NCI-H226 (cell line): ENCODE data around the gene CACNG4.

Experiments
- DNase-seq: peaks from one replicate; pipeline ENCODE4 v3.0.0-alpha.2; 2015

The CACNG4 gene

DNA sequence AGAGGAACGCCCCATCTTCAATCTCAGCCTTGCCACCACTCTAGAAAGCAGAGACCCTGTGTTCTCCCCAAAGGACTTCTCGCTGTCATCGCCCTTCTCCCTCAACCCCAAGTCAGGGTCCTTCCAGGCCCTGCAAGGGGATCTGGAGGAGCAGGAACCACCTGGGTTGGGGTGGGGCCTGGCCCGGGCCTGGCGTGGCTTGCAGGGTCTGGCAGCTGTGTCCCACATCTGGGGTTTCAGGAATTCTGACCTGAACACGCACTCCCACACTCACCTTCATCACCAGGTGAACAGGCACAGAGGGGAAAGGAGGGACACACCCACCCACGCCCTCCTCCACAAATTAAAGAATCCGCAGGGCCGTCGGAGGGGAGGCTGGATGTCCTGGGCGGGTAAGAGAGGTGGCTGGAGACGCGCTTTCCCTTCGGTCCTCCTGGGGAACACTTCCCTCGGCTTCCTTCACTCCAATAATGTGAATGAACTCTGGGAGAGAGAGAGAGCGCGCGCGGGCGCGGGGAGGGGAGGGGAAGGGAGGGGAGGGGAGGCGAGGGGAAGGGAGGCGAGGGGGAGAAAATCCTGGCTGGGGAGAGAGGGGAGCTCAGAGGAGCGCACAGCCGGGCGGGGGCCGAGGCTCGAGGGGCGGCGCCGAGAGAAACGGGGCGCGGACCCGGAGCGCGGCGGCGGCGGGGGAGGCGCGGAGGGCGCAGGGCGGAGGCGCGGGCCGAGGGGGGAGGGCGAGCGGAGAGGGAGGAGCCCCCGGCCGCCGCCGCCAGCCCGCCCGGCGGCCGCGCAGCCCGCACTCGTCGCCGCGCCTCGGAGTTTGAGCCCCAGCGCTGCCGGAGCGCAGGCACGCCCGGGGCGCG lies at the start of gene CACNG4:
TSS of gene CACNG4 (plus strand) at position 799 of the 863 bp plus-strand sequence. CDS start 205 bp downstream, outside the sequence.
- DNase-seq: no peak

DNA sequence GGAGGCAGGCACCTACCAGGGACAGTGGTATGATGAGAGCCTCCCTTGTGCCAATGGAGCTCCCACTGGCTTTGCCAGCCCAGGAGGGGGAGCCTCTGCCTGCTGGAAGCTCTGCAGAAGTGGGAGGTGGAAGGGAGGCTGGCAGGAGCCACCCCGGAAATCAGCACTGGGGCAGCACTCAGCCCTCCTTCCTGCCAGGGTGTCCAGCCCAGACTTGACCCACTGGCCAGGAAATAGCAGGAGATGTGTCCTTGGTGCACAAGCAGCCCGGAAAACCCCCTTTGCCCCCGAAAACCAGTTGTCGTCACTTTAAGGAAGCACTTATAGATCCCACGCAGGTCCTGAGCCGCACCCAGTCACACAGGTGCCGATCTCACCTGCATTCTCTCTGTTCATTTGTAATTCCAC lies 49.3 kb upstream of the CACNG4 start:
- DNase-seq: peak; percentile 78

DNA sequence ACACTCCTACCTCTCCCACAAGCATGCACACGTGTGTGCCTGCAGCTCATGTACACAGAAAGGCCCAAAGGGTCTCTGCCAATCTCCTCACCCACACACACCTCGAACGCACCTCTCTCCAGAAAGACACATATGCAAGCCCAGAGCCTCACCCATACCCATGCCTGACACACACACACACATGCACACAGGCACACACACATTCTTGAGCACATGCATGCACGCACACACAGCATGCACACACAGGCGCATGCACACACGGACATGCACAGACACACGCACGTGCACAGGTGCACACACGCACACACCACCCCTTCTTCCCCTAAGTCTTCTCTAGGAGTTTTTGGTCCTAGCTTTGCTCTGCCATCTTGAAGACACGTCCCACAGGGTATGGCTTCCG lies 48.7 kb upstream of the CACNG4 start:
- DNase-seq: no peak

DNA sequence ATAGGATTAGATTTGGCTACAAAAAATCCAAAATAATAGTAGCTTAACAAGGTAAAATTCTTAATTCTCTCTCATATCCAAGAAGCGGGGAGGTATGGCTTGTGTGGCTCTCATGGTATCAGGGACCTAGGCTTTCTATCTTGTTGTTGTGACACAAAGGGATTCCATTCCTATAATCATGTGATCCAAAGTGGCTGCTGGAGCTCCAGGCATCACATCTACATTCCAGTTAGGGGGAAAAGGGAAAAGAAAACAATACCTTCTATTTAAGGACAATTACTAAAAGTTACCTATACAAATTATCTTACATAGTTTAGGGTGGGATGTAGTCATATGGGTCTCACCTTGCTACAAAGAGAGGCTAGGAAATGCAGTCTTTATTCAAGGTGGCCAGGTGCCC lies 47.6 kb upstream of the CACNG4 start:
- no peak for DNase-seq

DNA sequence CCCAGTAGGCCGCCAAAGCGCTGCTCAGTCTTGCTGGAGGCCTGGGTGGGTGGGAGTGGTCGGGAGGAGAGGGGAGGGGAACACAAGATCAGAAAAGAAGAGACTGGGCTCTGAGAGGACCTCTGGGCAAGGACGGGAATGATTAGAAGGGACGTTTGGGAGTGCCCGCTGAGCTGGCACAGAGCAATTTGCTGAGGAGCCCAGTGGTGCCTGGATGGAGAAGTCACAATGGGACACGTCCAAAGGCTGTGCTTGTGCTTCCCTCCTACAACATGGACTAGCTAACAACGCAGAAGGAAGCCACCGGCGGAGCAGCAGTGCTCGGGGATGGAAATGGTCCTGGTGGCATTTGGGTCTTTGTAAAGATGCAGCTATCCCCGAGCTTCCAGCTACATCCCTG lies 45.6 kb upstream of the CACNG4 start:
- no peak for DNase-seq

DNA sequence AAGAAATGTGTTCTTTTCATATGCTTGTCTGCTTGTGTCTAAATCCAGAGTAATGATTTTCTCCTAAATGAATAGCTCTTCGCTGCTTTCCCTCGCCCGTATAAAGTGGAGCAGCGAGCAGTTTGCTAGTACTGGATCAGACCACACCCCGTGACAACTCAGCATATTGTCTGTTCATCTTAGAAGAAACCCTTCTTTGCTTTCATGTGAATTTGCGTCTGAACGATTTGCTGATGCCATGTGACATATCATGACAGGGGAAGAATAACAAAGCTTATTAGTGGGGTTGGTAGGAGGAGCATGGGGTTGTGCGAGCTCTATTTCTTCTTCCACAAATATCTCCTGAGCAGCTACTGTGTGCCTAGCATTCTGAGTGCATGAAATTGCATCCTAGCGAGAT lies 44.1 kb upstream of the CACNG4 start:
- DNase-seq: no peak

DNA sequence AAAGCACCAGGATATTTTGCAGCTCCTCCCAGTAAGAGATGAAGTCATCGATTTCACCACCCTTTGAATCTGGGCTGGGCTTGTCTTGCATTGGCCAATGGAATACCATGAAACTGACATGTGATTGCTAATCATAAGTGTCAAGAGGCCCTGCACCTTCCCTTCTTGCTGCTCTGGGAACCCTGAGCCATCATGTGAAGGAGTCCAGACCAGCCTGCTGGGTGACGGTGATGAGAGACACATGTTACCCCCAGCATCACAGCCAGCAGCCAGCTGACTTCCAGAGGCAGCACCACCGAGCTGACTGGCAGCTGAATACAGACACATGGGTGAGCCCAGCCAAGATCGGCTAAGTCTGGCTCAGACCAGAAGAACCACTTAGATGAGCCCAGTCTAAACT lies 43.6 kb upstream of the CACNG4 start:
- DNase-seq: peak; percentile 14

DNA sequence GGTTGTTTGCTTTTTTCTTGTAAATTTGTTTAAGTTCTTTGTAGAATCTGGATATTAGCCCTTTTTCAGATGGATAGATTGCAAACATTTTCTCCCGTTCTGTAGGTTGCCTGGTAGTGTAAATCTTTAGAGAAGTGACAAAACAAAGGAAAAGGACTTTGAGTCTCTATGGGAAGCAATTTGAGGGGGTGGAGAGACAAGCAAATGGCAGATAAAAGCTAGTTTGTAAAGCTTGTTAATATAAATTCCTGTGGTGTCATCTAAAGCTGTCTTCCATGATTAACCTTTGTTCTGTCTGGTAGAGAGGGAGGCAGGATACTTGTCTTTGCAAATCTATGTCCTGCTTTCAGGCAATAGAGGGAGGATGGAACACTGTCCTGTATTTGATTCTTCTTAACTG lies 40.6 kb upstream of the CACNG4 start:
- DNase-seq: no peak

DNA sequence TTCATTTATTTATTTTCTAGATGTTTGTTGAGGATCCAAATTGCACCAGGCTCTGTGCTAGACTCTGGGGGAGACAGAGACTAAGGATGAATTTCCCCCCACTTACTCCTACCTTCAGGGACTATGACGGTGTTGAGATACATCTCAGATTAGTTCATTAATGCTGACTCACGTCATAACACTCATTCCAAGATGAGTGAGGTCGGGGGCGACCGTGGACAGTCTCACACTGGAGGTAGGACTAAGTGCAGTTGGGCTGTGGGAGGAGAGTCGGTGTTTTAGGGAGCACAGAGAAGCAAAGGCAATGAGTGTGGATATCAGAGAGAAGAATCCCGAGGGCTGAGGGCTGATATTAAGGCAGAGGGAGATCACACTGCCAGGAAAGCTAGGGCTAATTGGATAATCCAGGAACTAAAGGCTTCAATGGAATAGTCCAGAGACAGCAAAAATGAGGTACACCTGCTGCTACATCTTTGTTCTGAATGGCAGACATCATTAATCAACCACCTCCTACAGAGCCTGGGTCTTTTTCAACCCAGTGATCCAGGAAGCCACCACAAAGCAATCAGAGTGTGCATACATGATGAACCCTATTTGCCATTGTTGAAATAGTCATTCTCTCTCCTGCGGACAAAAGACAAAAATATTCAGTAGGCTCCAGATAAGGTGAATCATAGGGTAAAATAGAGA lies 38.6 kb upstream of the CACNG4 start:
- DNase-seq: peak; percentile 22

DNA sequence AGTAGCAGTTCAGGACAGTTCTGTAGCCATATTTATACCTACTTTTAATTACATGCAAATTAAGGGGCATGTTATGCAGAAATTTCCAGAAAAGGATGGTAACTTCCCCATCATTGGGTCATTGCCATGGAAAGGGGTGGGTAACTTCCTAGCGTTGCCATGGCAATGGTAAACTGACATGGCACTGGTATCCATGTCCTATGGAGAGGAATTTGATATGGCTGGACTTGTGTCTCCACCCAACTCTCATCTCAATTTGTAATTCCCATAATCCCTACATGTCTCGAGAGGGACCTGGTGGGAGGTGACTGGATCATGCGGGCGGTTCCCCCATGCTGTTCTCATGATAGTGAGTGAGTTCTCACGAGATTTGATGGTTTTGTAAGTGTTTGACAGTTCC lies 35.6 kb upstream of the CACNG4 start:
- DNase-seq: no peak

DNA sequence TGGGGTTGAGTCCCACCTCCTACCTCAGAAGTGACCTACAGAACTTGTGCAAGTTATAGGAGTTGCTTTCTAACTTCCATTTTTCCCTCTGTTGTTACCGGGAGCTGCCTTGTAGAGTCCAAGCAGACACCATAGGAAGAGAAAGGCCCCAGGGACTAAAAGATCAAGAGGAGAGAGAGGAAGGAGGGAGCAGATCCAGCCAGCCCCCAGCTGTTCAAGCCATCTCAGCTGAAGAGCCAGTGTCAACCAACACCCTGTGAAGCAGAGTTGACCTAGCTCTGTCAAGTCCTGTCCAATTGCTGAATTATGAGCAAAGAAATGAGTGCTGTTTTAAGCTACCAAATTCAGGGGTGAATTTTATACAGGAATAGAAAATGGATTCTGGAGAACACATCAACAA lies 34.9 kb upstream of the CACNG4 start:
- DNase-seq: no peak

DNA sequence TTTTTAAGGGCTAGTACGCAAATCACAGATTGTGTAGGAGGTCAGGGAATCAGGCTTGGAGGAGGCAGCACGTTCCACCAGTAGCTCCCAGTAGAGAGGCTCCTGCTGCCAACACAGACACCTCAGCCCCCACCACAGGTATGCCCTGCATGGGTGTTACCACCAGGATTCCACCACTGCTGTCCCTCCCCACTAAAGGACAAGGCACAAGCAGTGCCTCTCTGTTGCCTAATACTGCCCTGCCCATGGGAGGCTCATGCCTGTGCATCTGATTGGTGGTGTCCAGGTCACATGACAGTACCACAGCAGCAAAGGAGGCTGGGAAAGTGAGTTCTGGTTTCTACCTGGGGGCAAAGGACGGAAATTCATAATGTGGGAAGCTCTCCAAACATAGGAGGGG lies 33.6 kb upstream of the CACNG4 start:
- DNase-seq: no peak

DNA sequence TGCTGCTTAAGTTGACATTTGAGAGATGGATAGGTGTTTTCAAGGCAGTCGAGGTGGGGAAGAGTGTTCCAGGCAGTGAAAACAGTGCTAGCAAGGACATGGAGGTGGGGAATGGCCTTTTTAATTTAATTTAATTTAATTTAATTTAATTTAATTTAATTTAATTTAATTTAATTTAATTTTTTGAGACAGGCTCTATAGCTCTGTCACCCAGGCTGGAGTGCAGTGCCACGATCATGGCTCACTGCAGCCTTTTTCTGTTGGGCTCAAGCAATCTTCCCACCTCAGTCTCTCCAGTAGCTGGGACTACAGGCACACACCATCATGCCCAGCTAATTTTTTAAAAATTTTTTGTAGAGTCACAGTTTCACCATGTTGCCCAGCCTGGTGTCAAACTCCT lies 32.2 kb upstream of the CACNG4 start:
- DNase-seq: no peak

DNA sequence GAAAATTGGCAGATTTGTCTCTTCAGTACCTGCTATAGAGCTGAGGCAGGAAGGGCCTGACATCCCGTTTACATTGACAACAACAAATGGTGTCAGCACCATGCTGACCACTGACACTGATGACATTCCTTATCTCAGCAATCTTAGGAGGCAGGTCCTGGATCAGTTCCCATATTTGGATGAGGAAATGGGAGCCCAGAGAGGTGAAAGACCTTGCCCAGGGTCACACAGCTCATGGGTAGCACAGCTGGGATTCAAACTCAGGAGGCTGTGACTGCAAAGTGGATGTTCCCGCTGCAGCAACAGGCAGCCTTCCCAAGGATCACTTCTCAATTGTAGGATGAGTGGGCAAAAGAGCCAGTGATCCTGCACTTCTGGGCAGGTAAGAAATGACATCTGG lies 30.5 kb upstream of the CACNG4 start:
- no peak for DNase-seq

DNA sequence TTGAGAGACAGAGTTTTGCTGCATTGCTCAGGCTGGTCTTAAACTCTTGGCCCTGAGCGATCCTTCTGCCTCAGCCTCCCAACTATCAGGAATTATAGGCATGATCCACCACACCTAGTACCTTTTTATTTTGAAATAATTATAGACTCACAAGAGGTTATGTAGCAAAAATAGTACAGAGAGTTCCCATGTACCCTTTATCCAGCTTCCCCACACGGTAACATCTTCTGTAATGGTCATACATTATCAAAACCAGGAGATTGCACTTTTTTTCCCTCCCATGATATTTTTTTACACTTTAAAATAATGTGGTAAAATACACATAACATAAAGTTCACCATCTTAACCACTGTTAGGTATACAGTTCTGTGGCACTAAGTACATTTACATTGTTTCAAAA lies 28.8 kb upstream of the CACNG4 start:
- DNase-seq: no peak

DNA sequence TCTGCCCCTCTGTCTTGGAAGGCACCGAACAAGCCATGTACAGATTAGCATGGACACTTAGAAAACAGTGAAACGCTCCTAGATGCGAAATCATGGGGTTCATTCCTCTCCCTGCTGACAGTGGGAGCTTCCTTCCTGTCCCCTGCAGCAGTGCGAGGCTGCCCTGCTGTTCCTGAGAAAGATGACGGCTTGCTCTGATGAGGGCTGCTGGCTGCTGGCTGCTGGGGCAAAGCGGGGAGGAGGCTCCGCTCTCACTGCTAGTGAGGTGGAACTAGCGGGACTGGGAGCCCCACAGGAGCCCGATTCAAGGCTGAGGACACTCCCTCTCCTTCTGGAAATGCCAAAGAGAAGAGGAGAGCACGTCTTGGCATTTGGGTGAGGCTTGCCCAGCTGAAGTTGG lies 25.9 kb upstream of the CACNG4 start:
- DNase-seq: no peak

DNA sequence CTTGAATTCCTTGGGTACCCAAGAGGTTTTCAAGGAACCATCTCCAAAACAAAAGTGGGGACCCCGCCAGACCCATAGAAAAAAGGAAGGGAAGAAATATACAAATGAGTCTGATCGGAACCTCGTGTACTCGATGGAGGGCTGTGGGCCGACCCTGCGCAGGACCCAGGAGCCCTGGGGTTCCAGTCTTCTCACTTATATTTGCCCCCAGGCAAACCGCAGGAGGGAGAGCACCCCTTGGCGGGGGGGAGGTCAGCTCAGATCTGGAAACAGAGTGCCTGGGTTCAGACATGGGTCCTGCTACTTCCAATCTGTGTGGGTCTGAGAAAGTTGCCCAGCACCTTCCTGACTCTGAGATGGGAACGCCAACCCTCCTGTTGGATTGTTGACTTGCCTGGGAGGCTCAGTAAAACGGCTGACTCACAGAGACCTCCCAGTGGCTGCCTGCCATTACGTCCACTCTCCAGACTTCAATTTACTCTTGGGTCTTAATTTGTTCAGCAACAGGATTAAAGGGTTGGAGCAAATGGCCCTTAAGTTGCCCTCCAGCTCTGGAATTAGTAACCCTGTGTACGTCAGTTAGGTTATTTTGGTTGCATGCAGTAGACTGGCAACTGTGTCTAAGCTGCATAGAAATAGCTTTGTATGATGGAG lies 24.9 kb upstream of the CACNG4 start:
- no peak for DNase-seq

DNA sequence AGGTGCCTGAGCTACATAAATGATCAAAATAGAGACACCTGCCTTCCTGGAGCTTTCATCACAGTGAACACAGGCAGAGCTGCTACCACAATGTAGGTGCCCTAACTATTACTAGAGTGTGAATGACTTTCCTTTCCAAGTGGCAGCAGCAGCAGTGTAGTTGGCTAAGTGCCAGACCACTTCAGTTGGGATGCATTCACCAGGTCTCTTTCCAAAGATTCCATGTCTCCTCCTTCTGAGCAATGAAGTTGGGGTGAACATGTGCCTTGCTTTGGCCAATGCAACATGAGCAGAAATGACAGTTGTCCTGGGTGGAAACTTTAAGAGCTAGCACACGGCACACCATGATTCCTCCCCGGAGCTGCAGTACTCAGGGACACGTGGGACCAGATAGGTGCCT lies 23.3 kb upstream of the CACNG4 start:
- no peak for DNase-seq

DNA sequence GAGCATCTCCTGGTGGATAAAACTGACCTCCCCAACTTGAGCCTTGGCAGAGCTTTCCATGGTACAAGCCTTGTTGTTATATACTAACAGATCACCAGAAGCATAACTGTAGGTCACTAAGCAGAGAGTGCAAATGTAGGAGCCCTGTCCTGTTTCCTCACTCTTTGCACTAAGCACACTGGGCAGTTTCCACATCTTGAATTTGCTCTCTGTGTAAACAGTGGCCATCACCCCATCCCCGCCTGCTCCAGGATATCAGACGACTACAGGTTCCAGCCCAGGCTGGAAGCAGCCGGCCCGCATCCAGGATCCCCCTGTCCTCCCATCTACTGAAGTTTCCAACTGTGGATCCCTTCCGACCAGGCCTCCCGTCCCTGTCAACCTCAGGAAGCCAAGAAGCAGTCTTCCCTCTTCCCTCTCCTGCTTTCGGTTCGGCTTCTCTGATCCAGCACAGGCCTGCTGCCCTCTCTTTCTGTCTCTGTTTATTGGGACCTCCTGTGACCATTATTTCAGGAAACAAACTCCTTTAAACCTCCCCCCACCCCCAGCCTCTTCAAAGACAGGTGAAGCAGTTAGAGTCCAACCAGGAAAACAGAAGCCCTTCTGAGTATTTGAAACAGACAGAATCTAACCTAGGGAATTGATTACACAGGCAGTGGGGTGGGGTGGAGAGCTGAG lies 22.6 kb upstream of the CACNG4 start:
- no peak for DNase-seq

DNA sequence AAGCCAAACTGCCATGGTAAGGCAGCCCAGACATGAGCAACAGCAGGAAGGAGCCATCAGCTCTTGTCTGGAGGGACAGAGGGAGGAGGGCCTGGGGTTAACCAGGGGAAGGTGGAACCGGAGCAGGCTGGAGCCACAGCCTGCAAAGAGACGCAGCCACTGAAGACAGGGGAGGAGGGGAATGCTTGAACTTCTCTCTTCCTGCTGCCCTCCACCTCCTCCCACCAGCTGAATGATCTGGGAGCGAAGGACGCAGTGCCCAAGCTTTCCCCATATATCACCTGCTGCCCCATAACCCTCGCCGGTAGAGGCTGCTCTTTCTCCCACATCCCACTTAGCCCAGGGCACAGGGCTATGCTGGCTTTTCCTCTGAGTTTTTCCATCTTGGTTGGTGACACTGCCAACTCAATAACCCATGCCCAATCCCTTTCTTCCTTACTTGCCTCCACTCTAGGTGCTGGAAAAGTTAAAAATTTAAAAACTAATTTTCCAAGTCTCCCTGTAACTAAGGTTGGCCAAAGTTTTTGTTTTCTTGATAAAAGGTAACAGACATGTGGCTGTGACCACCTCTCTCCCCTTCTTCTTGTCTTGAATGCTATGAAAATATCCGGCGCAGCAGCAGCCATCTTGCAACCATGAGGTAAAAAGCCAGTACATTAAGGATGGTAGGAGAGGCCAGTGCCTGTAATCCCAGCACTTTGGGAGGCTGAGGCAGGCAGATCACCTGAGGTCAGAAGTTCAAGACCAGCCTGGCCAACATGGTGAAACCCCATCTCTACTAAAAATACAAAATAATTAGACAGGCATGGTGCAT lies 21.8 kb upstream of the CACNG4 start:
- no peak for DNase-seq

DNA sequence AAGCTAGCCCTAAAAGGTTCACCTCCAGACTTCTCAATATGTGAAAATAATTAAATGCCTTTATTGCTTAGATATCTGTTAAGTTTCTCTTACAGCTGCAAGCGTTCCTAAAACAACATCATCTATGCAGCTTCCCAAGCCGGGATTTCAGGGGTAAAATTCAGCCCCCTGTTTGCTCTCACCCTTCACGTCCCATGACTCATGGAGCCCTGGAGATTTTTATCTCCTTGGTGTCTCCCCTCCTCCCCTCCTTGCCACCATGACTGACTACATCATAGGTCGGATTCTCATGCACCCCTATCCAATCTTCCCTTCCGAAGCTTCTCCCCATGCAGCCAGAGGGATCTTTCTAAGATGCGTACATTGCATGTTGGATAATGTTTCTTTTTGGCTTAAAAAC lies 21.0 kb upstream of the CACNG4 start:
- no peak for DNase-seq

DNA sequence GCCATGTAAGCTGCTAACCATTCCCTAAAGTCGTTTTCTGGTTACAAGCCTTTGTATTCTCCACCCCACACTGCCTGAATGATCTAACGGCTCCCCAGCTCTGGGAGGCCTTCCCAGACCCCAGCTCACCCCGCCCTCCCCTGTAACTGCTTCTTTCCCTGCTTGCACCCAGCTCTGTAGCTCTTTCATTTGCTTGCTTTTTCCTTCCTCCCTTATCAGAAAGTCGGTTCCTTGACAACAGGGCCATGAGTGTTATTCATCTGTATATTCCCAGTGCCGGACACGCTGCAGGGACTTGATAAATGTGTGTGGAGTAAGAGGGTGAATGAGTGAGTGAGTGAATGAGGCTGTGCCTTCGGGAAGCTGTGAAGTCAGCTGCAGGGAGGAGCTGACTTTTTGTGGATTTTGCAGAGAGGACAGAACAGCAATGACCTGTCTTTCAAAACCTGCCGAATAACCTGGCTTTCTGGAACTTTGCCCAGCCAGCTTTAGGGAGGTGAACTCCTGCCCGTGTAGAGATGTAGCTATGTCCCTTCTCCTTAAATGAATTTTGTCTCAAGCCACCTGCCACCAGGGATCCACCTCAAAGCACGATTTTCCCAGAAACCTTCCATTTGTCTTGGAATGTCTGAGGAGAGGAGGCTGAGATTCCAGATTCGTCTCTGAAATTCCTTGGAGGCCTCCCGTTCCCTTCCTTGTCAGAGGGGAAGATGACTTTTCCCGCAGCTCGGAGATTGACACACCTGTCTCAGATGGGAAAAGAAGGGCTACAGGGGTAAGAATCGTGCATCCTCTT lies 20.0 kb upstream of the CACNG4 start:
- peak; percentile 87 for DNase-seq
